Measurements from ENCODE around the gene DOCK9.
"Not testable (repeated sequence)": the region's sequence is repeated elsewhere in the genome, so short reads cannot be mapped to it uniquely, and the experiment has no call there.

Gene DOCK9

DNA sequence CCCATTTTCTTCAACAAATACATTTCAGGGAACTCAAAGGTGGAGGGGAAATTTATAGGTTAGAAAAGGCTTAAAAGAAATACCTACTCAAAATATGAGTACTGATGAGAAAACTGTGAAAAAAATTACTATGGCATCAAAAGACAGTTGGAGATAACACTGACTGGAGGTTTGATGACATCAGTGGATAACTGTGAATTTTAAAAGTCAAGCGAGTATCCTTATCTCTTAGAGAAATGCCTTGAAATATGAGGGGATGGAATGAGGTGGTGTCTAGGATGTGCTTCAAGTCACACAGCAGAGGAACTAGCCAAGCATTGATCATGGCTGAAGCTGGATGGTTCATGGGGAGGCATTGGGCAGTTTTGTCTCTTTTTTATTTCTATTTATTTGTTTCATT, 198.2 kb downstream of the DOCK9 start:
- DNase-seq (ENCODE audit: low spot score): no peak
- no peak for FAIRE-seq

DNA sequence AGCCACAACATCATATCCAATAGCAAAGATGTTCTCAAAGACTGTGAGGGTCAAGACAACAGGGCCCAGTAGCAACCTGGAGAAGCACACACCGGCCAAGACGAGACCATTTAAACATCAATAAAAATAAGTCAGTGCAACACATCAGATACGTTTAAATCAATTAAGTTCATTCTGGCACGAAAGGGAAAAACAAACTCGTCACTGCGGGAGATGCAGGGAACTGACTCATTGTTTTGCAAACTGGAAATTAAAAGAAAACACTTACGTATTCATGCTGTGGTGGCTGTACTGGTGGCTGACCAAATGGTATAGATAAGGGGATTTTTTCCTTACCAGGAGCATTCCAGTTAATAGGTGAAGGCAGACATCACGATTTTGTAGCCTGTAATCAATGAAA, 199.1 kb downstream of the DOCK9 start:
- no peak for DNase-seq (ENCODE audit: low spot score)
- no peak for FAIRE-seq

DNA sequence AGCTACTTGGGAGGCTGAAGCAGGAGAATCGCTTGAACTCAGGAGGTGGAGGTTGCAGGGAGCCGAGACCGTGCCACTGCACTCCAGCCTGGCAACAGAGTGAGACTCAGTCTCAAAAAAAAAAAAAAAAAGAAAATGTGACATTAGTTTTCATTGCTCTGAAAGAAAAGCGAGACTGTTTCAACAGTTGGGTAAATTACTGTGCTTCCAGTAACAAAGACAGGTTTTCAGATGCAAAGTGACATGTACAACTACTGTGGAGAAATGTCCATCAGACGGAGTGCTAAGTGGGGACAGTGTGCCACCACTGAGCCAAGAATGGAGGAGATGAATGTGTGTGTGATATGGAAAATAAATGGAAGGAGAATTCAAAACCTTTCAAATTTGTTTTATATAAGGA, 201.2 kb downstream of the DOCK9 start:
- no peak for FAIRE-seq

DNA sequence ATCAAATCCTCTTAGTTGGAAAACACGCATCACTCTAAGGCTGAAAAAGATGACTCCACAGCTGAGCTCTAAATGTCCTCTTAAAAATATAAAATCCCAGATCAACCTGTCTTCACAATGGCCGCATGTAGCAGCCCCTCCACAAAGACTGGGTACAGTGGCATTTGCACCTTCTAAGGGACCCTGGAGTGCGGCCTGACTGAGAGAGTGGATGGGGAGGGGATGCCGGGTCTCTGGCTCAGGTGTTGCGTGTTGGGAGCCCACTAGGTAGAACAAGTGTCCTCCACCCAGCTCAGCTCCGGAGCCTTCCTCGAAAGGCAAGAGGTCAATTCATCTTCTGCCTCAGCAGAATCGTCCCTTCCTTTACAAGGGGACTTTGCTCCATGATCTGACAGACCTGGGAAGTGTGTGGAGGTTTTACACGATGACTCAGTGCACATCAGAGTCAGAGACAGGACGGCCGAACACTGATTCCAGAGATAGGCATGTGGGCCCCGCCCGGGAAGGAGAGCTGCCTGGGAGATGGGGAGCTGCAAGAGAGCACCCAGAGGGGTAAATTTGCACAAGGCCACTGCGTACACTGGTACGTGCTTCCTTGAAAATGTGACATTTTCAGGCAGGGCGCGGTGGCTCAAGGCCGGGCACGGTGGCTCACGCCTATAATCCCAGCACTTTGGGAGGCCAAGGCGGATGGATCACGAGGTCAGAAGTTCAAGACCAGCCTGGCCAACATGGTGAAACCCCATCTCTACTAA, 201.8 kb downstream of the DOCK9 start:
- DNase-seq (ENCODE audit: low spot score) (peak; percentile 79), FAIRE-seq (peak; percentile 46)

More for the DNA sequence above, 201.2 kb downstream of the DOCK9 start:
- no peak for DNase-seq (ENCODE audit: low spot score)

DNA sequence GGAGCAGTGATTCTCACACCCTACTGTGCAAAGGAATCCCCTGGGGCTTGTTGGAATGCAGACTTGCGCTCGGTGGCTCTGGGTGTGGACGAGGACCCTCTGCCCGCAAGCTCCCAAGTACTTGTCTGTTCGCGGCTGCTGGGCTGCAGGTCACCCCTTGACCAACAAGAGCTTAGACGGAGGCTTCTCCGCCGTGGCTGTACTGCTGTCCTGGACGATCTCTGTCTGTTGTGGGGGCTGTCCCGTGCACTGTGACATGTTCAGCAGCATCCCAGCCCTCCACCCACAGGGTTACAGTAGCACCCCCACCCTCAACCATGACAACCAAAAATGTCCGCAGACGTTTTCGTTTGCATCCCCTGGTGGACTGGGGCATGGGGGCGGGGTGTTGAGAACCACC, 202.5 kb downstream of the DOCK9 start:
- DNase-seq (ENCODE audit: low spot score): no peak
- FAIRE-seq: no peak

DNA sequence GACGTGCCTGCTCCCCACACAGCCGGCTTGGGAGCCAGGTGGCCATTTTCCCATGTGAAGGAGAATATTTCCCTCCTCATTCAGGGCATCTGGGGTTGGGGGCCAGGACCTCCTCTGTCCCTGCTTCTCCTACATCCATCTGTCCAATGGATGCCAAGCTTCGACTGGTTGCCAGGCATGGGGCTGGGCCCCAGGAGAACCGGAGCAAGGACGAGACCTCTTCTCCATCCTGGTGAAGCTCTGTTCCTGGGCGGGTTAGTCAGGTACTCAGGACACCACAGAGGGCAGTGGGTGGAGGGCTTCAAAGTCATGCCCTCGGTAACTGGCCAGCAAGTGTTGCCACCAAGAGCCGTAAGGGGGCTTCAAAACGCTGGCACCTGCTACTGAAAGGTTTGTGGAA, 203.1 kb downstream of the DOCK9 start:
- no peak for FAIRE-seq
- no peak for DNase-seq (ENCODE audit: low spot score)

DNA sequence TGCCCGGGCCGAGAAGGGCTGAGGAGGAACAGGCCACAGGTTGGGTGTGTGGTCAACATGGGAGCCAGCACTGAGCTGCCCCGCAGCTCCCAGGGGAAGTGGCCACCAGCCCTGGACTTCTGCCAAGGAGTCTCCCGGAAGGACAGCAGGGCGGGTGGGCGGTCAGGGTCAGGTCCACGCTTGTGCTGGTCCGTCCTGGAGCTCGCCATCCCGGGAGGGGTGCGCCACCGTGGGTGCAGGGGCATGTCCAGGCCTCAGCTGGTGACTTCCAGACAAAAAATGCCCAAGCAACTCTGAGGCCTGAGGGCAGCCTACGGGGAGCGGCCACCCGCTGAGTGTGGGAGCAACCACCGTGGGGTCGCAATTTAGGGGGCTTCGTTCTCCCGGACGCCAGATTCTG, 203.9 kb downstream of the DOCK9 start:
- FAIRE-seq (no peak), DNase-seq (ENCODE audit: low spot score) (no peak)

DNA sequence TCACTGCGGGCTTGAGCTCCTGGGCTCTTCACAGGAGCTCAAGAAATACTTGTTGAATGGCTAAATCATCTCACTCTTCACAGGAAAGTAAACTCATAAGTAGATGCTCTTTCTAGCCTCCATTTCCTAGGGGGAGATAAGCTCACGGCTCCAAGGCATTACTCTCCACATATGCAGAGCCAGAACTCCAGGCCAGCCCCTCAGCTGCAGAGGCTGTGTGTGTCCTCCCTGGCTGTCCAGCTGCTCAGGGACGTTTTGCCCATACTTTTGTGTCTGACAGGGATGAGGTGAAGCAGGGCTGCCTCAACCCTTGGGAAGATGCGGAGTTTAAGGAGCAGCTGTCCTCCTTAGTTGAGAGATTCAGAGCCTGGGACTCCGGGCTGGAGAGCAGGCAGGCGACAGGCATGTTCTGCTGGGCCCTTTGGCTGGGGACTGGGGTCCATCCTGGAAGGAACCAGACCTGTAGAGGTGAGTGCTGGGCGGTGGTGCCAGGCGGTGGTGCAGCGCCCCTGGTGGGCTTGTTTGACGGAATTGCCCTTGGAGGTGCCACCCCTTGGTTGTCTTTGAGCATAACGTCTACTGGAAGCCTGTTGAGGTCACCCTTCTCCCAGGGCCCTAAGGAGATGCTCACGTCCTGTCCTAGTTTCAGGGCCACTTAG, 204.9 kb downstream of the DOCK9 start:
- no peak for FAIRE-seq
- DNase-seq (ENCODE audit: low spot score): no peak

DNA sequence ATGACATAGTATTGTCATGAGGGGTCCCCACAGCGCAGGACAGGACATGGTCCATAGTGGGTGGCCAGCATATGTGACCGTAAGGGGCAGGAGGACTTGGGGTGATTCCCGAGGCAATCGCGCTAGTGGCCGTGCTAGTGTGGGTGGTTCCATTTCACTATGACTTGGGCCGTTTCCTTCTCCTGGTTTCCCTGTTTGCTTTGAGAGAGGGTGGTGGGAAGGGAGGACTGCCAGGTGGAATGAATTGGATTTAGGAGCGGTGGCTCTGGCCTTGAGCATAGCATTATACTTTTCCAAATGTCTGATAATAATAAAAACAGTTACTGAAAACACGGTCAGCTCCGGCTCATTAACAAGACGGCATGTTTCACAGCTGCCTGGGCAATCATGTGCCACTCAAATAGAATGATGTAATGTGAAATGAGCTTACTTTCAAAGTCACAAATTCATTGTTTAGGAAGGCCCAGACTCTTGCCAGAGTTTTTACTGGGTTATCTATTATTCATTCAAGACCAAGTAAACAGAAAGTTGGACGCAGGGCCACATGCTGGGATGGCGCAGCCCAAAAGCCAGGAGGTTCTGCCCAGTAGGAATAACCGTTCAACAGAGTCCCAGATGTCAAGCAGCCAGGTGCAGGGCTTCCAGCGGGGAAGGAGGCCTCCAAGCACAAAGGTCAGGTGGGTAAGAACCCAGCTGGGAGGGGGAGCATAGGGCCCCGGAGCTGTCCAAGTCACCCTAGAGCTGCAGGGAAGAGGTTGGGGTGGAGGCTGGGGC, 205.8 kb downstream of the DOCK9 start:
- FAIRE-seq: no peak

DNA sequence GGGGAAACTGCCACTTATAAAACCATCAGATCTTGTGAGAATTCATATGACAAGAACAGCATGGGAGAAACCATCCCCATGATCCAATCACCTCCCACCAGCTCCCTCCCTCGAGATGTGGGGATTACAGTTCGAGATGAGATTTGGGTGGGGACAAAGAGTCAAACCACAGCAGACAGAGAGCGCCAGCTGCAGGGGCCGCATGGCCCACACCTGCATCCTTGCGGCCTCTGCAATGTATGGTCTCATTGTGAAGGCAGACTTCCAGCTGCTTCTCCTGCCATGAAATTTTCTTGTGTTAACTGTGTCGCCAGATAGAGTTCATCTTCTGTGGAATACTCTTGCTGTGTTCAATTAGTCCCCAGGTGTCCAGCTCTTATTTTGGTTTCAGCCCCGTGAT, 208.1 kb downstream of the DOCK9 start:
- DNase-seq (ENCODE audit: low spot score) (no peak), FAIRE-seq (no peak)

More for the DNA sequence above, 205.8 kb downstream of the DOCK9 start:
- no peak for DNase-seq (ENCODE audit: low spot score)

DNA sequence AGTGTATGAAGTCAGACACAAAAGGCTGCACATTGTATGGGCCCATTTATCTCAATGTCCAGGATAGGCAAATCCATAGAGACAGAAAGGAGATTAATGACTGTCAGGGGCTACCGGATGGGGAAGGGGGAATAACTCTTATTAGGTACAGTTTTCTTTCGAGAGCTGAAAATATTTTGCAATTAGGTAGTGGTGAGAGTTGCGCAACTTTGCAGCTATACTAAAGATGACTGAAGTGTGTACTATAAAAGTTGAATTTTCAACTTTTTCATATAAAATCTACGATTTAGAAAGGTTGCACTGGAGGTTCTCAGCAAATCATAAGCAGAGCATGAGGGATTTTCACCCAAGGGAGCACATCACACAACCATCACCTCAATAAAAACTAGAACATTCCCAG, 209.3 kb downstream of the DOCK9 start:
- no peak for DNase-seq (ENCODE audit: low spot score)
- FAIRE-seq: no peak

DNA sequence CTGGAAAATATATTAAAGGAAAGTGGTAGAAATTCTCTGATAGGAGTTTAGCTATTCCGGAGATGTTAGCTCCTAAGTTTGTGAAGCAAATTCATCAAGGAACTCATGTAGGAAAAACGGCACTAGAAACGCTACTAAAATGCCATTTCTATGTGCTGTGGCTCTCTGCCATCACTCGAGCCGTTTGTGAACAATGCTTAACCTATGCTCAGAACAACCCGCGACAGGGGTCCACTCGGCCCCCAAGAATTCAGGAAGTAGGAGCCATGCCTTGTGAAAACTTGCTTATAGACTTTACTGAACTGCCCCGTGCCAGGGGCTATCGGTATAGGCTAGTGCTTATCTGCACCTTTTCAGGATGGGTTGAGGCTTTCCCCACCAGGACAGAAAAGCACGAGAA, 211.2 kb downstream of the DOCK9 start:
- no peak for DNase-seq (ENCODE audit: low spot score)
- FAIRE-seq: no peak

DNA sequence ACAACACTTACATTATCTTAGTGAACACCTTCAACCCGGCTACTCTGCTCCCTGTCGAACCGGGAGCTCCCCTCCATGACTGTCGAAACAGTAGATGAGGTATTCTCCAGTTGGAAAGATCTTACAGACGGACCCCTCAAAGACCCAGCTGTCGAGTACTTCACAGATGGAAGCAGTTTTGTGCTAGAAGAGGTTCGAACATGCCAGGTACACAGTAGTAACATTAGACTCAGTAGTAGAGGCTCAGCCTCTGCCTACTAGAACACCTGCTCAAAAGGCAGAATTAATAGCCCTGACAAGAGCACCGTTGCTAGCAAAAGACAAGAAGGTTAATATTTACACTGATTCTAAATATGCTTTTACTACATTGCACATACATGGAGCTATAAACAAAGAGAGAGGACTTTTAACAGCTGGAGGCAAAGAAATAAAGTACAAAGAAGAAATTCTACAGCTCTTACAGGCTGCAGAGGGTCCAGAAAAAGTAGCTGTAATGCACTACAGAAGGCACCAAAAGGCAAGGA, 211.8 kb downstream of the DOCK9 start:
- DNase-seq (ENCODE audit: low spot score): no peak
- no peak for FAIRE-seq

DNA sequence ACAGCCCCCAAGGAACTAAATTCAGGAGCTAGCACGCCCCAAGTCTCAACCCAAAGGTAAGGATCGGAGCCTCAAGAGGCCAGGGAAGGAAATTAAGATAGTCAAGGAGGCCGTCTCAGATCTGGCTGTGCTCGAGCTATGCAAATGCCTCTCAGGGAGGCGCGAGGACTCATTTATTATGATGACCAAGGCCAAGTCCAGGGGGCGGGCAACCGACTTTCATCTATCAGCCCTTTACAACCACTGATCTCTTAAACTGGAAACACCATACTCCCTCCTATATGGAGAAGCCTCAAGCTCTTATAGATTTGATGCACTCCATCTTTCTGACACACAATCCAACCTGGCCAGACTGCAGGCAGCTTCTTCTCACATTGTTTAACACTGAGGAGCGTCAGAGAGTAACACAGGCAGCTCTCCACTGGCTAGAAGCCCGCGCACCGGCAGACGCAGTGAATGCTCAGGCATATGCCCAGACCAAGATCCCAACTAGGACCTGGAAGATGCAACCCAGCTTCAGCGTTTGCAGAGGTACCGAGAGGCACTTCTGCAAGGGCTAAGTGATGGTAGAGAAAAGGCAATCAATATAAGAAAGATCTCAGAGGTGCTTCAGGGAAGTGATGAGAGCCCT, 215.8 kb downstream of the DOCK9 start:
- FAIRE-seq: no peak

DNA sequence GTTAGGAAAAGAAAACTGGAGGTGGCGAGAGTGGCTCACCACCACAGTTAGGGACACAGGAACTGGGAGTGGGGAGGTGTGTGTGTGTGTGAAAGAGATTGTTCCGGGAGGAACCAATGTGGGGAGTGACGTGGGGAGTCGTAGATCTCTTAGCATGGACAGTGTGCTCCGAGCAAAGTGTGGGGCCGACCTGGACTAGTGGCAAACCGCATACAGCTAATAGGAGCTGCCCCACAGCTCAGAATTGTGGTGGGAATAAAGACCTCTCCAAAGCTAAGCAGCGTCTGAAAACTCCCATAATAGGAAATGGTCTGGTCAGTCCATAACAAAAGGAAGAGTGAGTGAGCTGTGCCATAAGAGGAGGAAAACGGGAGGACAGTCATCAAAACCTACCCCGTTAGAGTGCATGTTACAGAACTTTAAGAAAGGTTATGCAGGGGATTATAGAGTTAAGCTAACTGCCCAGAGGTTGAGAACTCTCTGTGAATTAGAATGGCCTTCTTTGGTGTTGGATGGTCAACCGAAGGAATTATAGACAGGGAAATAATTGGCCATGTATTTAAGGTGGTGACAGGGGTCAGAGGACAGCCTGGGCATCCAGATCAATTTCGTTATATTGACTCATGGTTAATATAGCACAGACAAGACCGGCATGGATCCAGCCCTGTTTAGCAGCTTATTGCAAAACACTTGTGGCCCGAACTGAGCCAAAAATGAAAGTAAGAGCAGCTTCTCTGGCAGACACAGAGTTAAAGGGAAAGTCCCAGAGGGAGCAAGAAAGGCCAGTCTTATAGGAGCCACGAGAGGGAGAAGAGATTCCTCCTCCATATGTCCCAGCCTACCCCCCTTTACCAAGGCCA, 216.5 kb downstream of the DOCK9 start:
- peak; percentile 7 for DNase-seq (ENCODE audit: low spot score)
- FAIRE-seq: no peak

More for the DNA sequence above, 215.8 kb downstream of the DOCK9 start:
- no peak for DNase-seq (ENCODE audit: low spot score)

DNA sequence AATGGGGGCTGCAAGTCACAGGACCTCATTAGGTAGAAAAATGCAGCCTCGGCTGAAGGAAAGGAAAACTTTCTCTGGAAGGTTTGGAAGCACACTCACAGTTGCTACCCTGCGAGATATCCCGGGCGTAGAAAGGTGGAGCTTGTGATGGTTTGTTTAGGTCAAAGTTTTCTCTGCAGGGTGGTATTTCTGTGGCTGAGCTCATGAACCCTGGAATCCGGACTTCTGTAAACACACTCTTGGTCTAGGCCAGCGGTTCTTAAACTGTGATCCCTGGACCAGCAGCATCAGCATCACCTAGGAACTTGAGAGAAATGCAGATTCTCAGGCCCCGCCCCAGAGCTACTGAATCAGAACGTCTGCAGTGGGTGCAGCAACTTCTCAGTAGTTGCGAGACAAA, 222.1 kb downstream of the DOCK9 start:
- DNase-seq (ENCODE audit: low spot score) (no peak), FAIRE-seq (no peak)

DNA sequence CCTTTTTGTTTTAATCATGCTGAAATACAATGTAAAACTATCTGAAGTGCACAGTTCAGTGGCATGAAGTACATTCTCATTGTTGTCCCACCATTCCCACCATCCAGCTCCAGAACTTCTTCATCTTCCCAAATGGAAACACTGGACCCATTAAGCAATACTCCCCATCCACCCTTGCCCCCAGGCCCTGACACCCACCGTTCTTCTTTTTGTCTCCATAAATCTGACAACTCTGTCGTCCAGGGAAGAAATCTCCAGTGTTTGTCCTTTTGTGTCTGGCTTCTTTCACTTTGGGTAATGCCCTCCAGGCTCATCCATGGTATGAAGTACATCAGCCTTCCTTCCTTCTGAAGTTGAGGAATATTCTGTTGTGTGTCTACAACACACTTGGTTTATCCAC, 222.7 kb downstream of the DOCK9 start:
- FAIRE-seq: no peak
- no peak for DNase-seq (ENCODE audit: low spot score)

DNA sequence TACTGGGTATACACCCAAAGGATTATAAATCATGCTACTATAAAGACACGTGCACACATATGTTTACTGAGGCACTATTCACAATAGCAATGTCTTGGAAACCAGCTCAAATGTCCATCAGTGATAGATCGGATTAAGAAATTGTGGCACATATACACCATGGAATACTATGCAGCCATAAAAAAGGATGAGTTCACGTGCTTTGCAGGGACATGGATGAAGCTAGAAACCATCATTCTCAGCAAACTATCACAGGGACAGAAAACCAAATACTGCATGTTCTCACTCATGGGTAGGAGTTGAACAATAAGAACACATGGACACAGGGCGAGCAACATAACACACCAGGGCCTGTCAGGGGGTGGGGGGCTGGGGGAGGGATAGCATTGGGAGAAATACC, 223.4 kb downstream of the DOCK9 start:
- not testable (repeated sequence) for DNase-seq (ENCODE audit: low spot score); FAIRE-seq

DNA sequence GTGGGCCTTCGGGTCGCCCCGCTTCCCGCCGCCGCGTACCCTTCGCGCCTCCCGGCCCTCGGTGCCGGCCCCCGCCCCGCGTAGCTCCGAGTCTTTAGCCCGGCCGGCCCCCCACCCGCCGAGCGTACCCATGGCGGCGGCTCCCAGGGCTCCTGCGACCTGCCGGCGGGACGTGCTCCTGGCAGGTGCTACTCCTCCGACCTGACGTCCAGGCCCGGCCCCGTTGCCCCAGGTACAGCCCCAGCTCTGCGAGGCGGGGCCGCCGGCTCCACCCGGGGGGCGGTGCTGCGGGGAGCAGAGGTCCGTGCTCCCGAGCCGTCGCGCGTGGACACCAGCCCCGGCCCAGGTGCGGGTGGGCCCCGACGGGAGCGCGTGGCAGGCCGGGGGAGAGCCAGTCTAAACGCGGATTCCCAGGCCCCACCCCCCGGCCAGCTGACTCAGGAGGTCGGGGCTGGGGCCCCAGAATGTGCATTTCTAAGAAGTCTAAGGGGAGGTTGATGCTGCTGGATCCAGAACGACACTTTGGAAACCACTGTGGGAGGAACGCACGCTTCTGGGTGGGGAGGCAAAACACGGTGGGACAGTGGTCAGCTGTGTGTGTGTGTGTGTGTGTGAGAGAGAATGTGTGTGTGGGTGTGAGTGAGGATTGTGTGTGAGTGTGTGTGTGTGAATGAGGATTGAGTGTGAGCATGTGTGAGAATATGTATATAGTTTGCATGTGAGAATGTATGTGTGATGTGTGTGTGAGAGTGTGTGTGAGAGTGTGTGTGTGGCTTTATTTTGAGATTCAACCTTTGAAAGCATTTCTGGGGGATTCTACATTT, 225.2 kb downstream of the DOCK9 start, which contains the start of gene SLC15A1:
SLC15A1 (minus strand) TSS at position 206 of the 824 bp plus-strand sequence; CDS start at position 132, 74 bp downstream.
- no peak for DNase-seq (ENCODE audit: low spot score)

More for the DNA sequence above, 225.2 kb downstream of the DOCK9 start, which contains the start of gene SLC15A1:
- FAIRE-seq: no peak

Measured in RCC 7860 (cell line).